NCI-H774 (cell line): Measurements from ENCODE around the gene NEURL1B.
"Not testable (repeated sequence)": the region's sequence is repeated elsewhere in the genome, so short reads cannot be mapped to it uniquely, and the experiment has no call there.

ENCODE experiments used
- DNase-seq: peaks from one replicate; lab custom pipeline; 2025; lab: John Stamatoyannopoulos, UW

Gene NEURL1B

DNA sequence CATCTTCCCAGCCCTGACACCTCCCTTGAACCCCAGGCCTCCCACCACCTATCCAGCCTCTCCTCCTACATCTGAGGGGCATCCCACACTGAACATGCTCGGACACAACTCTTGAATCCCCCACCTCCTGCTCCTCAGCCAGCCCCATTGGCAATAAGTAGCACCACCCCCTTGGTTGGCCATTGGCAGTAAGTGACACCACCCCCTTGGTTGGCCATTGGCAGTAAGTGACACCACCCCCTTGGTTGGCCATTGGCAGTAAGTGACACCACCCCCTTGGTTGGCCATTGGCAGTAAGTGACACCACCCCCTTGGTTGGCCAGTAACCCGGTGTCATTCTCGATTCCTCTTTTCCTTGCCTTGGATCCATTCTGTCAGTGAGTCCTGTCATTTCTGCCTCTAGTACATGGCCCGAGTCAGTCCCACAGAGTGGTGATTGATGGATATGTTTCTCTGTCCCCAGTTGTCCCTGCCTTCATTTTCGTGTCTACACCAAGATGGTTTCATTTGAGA is 37.4 kb downstream of the NEURL1B start:
- not testable (repeated sequence) for DNase-seq

- DNase-seq, result no peak
Measured at GRCh38 chr5:172678902-172679301, 37.8 kb downstream of the NEURL1B start.

DNA sequence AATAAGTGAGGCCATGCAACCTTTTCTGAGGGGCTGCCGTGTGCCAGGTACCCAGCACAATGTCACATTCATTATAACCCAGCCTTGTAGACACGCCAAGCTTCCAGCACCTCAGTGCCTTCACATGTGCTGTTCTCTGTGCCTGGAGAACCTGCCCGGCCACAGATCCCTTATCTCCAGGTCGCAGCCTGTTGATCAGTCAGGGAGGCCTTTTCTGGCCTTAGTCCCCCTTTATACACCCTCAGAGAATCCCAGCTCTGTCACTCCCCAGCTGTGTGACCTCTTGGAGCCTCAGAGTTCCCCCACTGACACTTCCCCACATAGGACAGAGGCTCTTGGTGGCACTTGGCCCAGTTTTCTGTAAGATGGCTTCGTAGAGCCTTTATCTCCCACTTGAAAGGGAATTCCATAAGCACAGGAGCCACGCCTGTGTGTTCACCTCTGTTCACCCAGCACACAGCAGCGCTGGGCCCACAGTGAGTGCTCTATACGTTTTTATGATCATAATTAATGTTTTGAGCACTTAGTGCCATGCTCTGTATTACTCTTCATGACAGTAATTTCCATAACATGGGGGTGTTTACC is 38.7 kb downstream of the NEURL1B start:
- no peak for DNase-seq

GRCh38 chr5:172680921-172681320 is 39.9 kb downstream of the NEURL1B start:
- DNase-seq, result no peak

- DNase-seq, result no peak
Measured at GRCh38 chr5:172681421-172681820, 40.4 kb downstream of the NEURL1B start.

DNA sequence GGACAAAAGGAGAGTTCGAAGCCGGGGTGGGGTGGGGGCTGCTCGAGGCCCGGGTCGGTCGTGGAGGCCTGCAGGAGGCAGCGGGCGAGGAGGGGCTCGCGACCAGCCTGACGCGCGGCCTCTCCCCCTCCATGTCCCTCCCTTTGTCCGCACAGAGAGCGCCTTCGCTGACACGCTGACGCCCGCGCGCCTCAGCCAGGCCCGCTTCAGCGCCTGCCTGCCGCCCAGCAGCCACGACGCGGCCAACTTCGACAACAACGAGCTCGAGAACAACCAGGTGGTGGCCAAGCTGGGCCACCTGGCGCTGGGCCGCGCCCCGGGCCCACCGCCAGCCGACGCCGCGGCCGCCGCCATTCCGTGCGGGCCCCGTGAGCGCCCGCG is 42.2 kb downstream of the NEURL1B start:
- no peak for DNase-seq

- DNase-seq, result no peak
Measured at GRCh38 chr5:172683645-172684471, 42.8 kb downstream of the NEURL1B start.

DNA sequence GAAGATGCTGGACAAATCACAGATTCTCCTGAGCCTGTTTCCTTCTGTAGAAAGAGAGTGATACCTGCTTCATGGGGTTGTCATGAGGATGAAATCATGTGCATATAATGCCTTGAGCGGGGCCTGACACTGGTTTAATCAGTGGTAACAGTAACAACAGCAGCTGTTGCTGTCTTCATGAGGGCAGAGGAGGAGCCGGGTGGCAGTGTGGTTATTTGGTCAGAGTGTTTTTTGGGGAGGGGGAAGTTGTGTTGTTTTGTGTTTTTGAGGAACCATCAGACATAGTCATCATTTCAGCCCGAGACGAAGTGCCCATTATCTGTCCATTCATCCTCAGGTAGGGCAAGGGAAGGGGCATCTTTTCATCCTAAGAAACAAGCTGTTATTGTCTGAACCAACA is 44.0 kb downstream of the NEURL1B start:
- no peak for DNase-seq

DNA sequence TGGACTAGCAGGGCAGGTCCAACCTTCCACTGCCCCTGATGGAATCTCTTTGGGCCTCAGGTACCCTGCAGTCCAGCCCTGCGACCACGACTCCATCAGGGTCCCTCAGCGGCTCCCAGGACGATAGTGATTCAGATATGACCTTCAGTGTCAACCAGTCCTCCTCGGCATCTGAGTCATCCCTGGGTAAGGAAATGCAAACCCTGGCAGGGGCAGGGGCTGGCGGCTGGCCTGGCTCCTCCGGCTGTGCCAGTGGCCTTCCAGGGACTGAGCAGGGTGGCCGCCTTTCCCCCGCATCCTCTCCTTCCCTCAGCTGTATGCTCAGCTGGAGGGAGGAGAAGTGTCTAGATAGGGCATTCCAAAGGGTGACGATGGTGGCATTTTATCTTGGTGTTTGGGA is 45.0 kb downstream of the NEURL1B start:
- DNase-seq, result no peak

DNA sequence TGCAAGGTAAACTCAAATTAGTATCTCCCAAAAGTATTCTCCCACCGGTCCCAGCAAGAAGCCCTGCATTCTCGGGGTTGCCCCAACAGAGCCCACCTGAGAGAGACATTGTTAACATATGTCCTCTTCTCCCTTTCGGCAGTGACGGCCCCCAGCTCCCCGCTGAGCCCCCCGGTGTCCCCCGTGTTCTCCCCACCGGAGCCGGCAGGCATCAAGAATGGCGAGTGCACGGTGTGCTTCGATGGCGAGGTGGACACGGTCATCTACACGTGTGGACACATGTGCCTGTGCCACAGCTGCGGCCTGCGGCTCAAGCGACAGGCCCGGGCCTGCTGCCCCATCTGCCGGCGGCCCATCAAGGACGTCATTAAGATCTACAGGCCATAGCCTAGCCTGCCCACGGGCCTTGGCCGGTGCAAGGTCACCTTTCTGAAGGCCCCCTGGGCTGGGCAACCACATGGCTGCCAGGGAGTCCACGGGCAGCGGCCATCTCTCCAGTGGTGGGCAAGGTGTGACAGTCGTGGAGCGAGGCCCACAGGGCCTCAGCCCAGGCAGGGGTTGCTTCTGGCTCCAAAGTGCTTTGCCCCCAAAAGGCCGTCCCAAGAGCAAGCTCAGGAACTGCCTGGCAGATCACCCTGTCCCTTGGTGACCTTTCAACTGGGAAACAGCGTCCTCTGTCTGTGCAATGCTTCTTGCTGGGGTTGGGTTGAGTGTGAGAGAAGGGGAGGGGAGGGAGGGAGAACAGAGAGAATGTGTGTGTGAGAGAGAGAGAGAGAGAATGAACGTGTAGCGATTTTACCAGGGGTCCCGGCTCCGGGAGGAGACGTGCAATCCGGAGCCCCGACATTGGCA is 45.7 kb downstream of the NEURL1B start:
- DNase-seq, result no peak

GRCh38 chr5:172687940-172688339 is 46.9 kb downstream of the NEURL1B start:
- DNase-seq, result no peak

- no peak for DNase-seq
Measured at GRCh38 chr5:172688349-172689217, 47.5 kb downstream of the NEURL1B start.

DNA sequence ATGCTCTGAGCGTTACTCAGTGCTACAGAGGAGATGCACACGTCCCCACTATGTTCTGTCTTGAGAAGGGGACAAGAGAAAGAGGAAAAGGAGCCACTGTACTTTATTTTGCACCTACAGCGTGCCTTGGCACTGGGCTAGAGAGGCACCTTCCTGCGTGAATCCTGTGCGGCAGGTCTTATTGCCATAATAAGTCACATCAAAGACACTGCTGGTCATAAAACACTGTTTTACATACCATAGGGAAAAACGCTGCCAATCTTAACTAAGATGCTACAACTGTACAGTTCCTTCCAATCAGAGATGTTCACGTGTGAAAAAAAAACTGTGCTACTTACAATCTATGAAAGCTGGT is 48.1 kb downstream of the NEURL1B start:
- no peak for DNase-seq

DNA sequence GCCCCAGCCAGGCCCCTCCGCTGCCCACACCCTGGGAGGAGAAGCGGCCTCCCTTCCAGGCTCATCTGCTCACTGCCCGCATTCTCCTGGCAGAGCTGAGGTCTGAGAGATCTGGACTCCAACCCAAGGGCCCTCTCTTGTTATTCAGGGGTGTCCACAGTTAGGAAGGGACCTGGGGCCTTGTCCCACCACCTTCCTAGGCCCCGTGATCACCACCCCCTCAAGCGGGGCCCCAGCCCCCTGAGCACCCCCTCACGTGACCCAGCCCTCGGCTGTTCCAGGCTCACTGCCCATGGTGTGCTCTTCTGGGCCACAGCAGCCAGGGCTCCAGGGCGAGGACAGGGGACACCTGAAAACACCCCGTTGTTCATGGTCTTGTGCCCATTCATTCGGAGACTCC is 48.7 kb downstream of the NEURL1B start:
- DNase-seq, result no peak

GRCh38 chr5:172690258-172691075 is 49.4 kb downstream of the NEURL1B start:
- DNase-seq, result no peak

- no peak for DNase-seq
Measured at GRCh38 chr5:172691886-172692285, 50.8 kb downstream of the NEURL1B start.

- DNase-seq, result no peak
Measured at GRCh38 chr5:172692451-172692850, 51.4 kb downstream of the NEURL1B start.

DNA sequence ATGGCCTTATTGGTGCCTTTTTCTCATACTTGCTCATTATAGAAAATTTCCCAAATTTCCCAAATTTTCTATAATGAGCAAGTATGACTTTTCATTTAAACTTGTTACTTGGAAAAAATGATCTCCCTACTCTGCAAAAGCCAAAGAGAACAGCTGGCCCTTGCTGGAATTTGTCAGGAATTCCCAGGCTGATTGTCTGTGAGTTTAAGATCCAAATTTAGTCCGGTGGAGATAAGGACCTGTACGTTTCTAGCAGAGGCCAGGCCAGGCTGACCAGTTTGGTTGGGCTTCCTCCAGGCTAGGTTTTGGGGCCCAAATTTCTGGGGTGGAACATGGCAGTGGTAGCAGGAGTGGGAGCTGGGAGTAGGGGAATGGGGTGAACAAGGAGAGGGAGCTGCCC is 51.9 kb downstream of the NEURL1B start:
- DNase-seq, result no peak

DNA sequence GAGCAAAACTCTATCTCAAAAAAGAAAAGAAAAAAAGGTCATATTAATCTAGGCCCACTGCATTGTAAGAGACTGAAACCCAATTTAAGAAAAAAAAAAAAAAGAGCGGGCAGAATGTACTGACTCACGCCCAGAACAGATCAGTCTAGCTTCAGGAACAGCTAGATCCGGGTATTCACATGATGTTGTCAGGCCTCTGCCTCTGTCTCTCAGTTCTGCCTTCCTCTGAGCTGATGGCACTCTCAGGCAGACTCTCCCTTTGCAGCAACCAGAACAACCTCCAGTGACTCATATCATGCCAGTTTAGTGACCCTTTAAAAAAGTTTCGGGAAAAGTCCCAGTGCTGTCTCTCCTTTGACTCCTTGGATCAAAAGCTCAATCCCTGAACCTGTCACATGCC is 53.0 kb downstream of the NEURL1B start:
- DNase-seq, result no peak

DNA sequence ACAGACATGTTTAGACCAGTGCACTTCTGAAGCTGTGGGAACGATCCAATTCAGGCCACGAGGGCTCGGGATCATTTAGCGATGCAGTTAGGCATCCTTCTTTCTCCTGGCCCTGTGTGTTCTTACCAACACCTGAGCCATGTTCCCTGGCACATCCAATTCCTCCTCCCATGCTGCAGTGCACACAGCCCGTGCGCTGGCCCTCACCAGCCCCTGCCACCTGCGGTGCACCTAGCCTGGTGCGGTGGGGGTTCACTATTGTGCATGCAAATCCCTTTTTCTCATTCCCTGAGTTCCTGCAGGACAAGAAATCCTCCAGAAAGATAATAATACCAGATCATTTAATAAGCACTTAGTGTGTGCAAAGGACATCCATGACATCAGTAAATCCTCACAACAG is 53.5 kb downstream of the NEURL1B start:
- no peak for DNase-seq
